SK-N-SH treated with all-trans-retinoic acid at 6 μM for 48 hours (cell line): Measurements from ENCODE around the gene TMEFF2.

Experiments
- ARNTL ChIP-seq: fragments of 450-650 bp; formaldehyde crosslinking; IDR thresholded peaks from 2 replicates; pipeline ENCODE4 v1.5.0; 2020; ENCODE audit warnings: low read depth, mild to moderate bottlenecking, moderate library complexity, borderline replicate concordance
- PATZ1 ChIP-seq: fragments of 250-450 bp; sonication (Bioruptor Pico); IDR thresholded peaks from 2 replicates; pipeline ENCODE4 v1.8.0; 2020; ENCODE audit warnings: mild to moderate bottlenecking, moderate library complexity, borderline replicate concordance
- POU6F1 ChIP-seq: fragments of 250-450 bp; sonication (Bioruptor Pico); IDR thresholded peaks from 2 replicates; pipeline ENCODE4 v1.8.0; 2021; ENCODE audit warnings: low read depth, mild to moderate bottlenecking, moderate library complexity, borderline replicate concordance
- SNAI2 ChIP-seq: fragments of 250-450 bp; sonication (Bioruptor Pico); IDR thresholded peaks from 2 replicates; pipeline ENCODE4 v1.5.0; 2020; ENCODE audit warnings: mild to moderate bottlenecking, moderate library complexity
- ZC3H10 ChIP-seq: fragments of 250-450 bp; sonication (Bioruptor Pico); IDR thresholded peaks from 2 replicates; pipeline ENCODE4 v1.5.1; 2021; ENCODE audit warnings: mild to moderate bottlenecking, moderate library complexity
- ZFP30 ChIP-seq: fragments of 450-650 bp; formaldehyde crosslinking; IDR thresholded peaks from 2 replicates; pipeline ENCODE4 v1.5.0; 2022; ENCODE audit warnings: mild to moderate bottlenecking, moderate library complexity

GRCh38 chr2:192126912-192127311, 67.8 kb downstream of the TMEFF2 start:
- TF ChIP-seq PATZ1 (CRISPR knock-in tag) (no peak), POU6F1 (CRISPR knock-in tag) (no peak), ZC3H10 (CRISPR knock-in tag) (no peak), ARNTL (CRISPR knock-in tag) (no peak), SNAI2 (CRISPR knock-in tag) (no peak), ZFP30 (CRISPR knock-in tag) (no peak)
